ENCODE results near the gene HID1. TPM values are rescaled to one million over a fixed set of nuclear protein-coding genes. Genes with fewer than 3 reads are reported as not detected.
"Not testable (repeated sequence)": the region's sequence is repeated elsewhere in the genome, so short reads cannot be mapped to it uniquely, and the experiment has no call there.

HID1 gene
- total and polyA plus RNA-seq, 5 experiments from 2014 or later = 4.2 to 15.0 (median 6.9) TPM

GRCh38 chr17:74922172-74922571 is 50.4 kb downstream of the HID1 start:
- H3K36me3 Mint-ChIP-seq = peaks cover 0 to 5% (median 0%) of the 10 kb centered on the region in 3 donors
- H3K4me1 Mint-ChIP-seq = peaks cover 8 to 18% (median 14%) of the 10 kb centered on the region in 4 donors
- DNase-seq (no peak), ATAC-seq (no peak)
- H3K4me3 Mint-ChIP-seq = peak overlapping the region in 6 of 10 donors; percentile 38 to 75 (median 67)
- H3K27ac Mint-ChIP-seq = no peak overlapping the region
- POLR2A ChIA-PET = no interaction called here
- H3K27me3 Mint-ChIP-seq = peaks cover 15 to 81% (median 30%) of the 10 kb centered on the region in 5 donors
- no peaks in the 10 kb centered on the region for H3K9me3 Mint-ChIP-seq

- Mint-ChIP-seq H3K27ac (no peak overlapping the region), H3K9me3 (no peaks in the 10 kb centered on the region), H3K4me3 (no peak overlapping the region), H3K27me3 (peaks cover 15 to 81% (median 32%) of the 10 kb centered on the region in 5 donors), H3K36me3 (peaks cover 0 to 5% (median 0%) of the 10 kb centered on the region in 3 donors), H3K4me1 (peaks cover 8 to 18% (median 14%) of the 10 kb centered on the region in 4 donors)
- POLR2A ChIA-PET = no interaction called here
- no peak for ATAC-seq
- no peak for DNase-seq
These were observed 50.8 kb downstream of the HID1 start for GRCh38 chr17:74921769-74922168.

GRCh38 chr17:74921026-74921681 is 51.4 kb downstream of the HID1 start:
- DNase-seq (no peak), ATAC-seq (no peak)
- Mint-ChIP-seq H3K27me3 (peaks cover 13 to 78% (median 30%) of the 10 kb centered on the region in 5 donors), H3K4me1 (peaks cover 8 to 18% (median 14%) of the 10 kb centered on the region in 4 donors), H3K4me3 (no peak overlapping the region), H3K9me3 (no peaks in the 10 kb centered on the region), H3K27ac (peak overlapping the region in 2 of 10 donors; percentile 72 to 75), H3K36me3 (peaks cover 0 to 5% (median 0%) of the 10 kb centered on the region in 3 donors)
- POLR2A ChIA-PET = no interaction called here

DNA sequence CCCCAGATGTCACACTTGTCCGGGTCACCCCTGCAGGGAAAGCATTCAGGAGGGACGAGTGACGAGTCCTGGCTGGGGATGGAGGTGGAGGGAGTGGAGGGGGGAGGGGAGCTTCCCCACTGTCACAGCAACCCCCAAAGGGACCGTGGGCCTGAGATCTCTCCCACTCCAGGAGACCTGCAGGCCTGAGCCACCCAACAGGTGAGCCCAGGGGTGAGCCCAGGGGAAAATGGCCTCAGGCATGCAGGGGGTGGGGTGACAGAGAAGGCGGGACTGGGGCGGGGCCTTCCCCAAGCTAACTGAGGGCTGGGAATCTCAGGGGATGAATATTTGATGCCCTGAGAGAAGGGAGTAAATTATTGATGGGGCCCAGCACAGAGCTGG is 51.9 kb downstream of the HID1 start:
- ATAC-seq (no peak), DNase-seq (no peak)
- peak overlapping the region in 2 of 10 donors; percentile 72 to 75 for H3K27ac Mint-ChIP-seq
- H3K9me3 Mint-ChIP-seq = no peaks in the 10 kb centered on the region
- POLR2A ChIA-PET = no interaction called here
- H3K36me3 Mint-ChIP-seq = peaks cover 0 to 5% (median 0%) of the 10 kb centered on the region in 3 donors
- peaks cover 11 to 74% (median 33%) of the 10 kb centered on the region in 5 donors for H3K27me3 Mint-ChIP-seq
- peaks cover 8 to 18% (median 14%) of the 10 kb centered on the region in 4 donors for H3K4me1 Mint-ChIP-seq
- H3K4me3 Mint-ChIP-seq = no peak overlapping the region

DNA sequence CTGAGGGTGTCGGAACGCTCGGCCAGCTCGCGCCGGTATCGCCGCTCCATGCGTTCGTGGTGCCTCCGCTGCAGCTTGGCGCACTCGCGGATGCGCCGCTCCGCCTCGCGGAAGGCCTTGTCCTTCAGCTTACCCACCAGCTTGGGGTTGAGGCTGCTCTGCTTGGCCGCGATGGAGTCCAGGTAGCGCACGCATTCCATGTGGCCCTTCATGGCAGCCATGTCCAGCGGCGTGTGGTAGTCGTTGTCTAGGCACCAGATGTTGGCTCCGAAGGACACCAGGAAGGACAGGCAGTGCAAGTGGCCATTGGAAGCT is 52.3 kb downstream of the HID1 start:
- H3K4me3 Mint-ChIP-seq = no peak overlapping the region

DNA sequence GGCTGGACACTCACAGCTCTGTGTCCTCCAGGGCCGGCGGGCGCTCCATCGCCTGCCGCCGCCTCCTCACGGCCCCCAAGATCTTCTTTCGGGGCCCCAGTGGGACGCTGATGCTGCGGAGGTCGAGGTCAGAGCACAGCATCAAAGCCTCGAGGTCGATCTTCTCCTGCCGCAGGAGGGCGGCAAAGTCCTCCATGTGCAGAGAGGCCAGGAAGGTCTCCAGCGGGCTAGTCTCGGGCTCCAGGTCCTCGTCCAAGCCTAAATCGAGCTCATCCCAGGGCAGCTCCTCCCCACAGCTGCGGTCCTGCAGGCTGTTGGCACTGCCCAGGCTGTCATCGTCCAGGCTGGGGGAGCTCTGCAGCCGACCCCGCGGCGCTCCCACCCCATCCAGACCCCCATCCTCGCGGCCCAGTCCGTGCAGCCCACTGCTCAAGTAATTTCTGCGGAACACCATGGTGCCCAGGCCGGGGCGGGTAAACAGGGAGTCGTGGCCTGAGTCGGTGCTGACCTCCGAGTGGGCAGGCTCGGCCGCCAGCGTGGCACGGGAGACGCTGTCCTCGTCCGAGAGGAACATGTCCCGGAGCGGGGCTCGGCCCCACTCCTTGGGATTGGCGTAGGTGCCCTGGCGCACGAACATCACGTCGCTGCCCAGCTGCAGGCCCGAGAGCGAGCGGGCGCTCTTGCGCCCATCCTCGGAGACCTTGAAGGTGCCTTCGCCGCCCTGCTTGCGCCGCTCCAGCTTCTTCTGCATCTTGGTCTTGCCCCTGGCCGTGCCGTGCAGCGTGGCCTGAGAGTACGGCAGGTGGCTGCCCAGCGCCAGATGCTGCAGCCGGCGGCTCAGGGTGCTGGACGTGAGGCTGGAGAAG is 52.9 kb downstream of the HID1 start:
- POLR2A ChIA-PET = interaction anchor here (0.6 kb wide), 2 partner anchors 38 to 845 kb away, joined by 3 to 4 read pairs; no protein-coding TSS in a partner anchor
- H3K27me3 Mint-ChIP-seq = peaks cover 2 to 64% (median 24%) of the 10 kb centered on the region in 5 donors
- peaks cover 0 to 4% (median 0%) of the 10 kb centered on the region in 3 donors for H3K36me3 Mint-ChIP-seq
- DNase-seq (no peak), ATAC-seq (no peak)
- H3K27ac Mint-ChIP-seq = no peak overlapping the region
- H3K9me3 Mint-ChIP-seq = no peaks in the 10 kb centered on the region
- H3K4me3 Mint-ChIP-seq = peak overlapping the region in 1 of 10 donors; percentile 14
- peaks cover 7 to 16% (median 13%) of the 10 kb centered on the region in 4 donors for H3K4me1 Mint-ChIP-seq

More for the DNA sequence above, 52.3 kb downstream of the HID1 start:
- no peak for ATAC-seq
- Mint-ChIP-seq H3K27ac (peak overlapping the region in 1 of 10 donors; percentile 5), H3K9me3 (no peaks in the 10 kb centered on the region), H3K27me3 (peaks cover 7 to 70% (median 30%) of the 10 kb centered on the region in 5 donors), H3K36me3 (peaks cover 0 to 5% (median 0%) of the 10 kb centered on the region in 3 donors), H3K4me1 (peaks cover 8 to 18% (median 14%) of the 10 kb centered on the region in 4 donors)
- POLR2A ChIA-PET = no interaction called here
- no peak for DNase-seq

- Mint-ChIP-seq H3K4me1 (peaks cover 3 to 10% (median 8%) of the 10 kb centered on the region in 4 donors), H3K9me3 (no peaks in the 10 kb centered on the region), H3K4me3 (no peak overlapping the region), H3K27ac (peak overlapping the region in 1 of 10 donors; percentile 44), H3K27me3 (peaks cover 2 to 58% (median 19%) of the 10 kb centered on the region in 5 donors), H3K36me3 (no peaks in the 10 kb centered on the region)
- ATAC-seq (no peak), DNase-seq (no peak)
- POLR2A ChIA-PET = interaction anchor here (0.6 kb wide), 2 partner anchors 39 to 846 kb away, joined by 3 to 4 read pairs; no protein-coding TSS in a partner anchor
These were observed 53.7 kb downstream of the HID1 start for GRCh38 chr17:74918906-74919305.

DNA sequence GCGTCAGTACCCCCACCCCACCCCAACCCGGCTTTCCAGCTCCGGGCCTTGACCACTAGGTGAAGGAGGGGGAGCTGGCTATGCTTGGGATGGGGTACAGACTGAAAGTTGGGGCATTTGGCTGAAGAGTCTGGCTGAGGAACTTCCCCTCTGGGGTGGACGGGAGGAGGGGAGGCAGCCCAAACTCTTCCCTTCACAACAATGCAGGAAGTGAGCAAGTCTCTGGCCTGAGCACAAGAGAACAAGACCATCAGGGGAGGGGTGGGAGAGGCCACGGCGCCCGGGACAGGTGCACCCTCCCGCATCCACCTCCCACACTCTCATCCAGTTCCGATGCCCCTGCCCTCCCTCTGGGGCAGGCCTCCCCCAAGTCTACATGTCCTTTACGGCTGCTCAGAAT is 55.1 kb downstream of the HID1 start:
- no peak overlapping the region for H3K4me3 Mint-ChIP-seq
- POLR2A ChIA-PET = no interaction called here
- H3K27me3 Mint-ChIP-seq = peaks cover 2 to 47% (median 15%) of the 10 kb centered on the region in 5 donors
- H3K9me3 Mint-ChIP-seq = no peaks in the 10 kb centered on the region
- no peak for DNase-seq
- no peak overlapping the region for H3K27ac Mint-ChIP-seq
- no peaks in the 10 kb centered on the region for H3K36me3 Mint-ChIP-seq
- no peak for ATAC-seq
- peaks cover 0 to 2% (median under 1%) of the 10 kb centered on the region in 4 donors for H3K4me1 Mint-ChIP-seq

DNA sequence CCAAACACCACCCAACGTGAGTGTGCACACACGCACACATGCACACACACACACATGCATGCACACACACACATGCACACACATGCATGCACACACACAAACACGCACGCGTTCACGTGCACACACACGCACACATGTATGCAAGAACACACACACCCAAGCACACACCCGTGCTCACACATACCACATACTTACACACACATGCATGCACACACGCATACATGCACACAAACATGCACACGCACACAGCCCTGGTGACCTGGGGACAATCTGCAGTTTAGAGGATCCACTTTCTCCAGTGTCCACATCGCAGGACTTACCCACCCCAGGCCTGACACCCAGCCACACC is 55.7 kb downstream of the HID1 start:
- POLR2A ChIA-PET = no interaction called here
- H3K4me3 Mint-ChIP-seq = no peak overlapping the region

GRCh38 chr17:74916136-74916850 is 56.3 kb downstream of the HID1 start:
- Mint-ChIP-seq H3K9me3 (no peaks in the 10 kb centered on the region), H3K4me3 (no peak overlapping the region), H3K27ac (peak overlapping the region in 1 of 10 donors; percentile 65), H3K4me1 (no peaks in the 10 kb centered on the region), H3K36me3 (no peaks in the 10 kb centered on the region), H3K27me3 (peaks cover 2 to 37% (median 14%) of the 10 kb centered on the region in 5 donors)
- DNase-seq (no peak), ATAC-seq (no peak)
- POLR2A ChIA-PET = no interaction called here

More for the DNA sequence above, 55.7 kb downstream of the HID1 start:
- DNase-seq (no peak), ATAC-seq (no peak)
- Mint-ChIP-seq H3K9me3 (no peaks in the 10 kb centered on the region), H3K36me3 (no peaks in the 10 kb centered on the region), H3K27me3 (peaks cover 2 to 43% (median 14%) of the 10 kb centered on the region in 5 donors), H3K27ac (peak overlapping the region in 1 of 10 donors; percentile 65), H3K4me1 (no peaks in the 10 kb centered on the region)

GRCh38 chr17:74911423-74911822 is 61.1 kb downstream of the HID1 start:
- ATAC-seq, DNase-seq, H3K27ac Mint-ChIP-seq, H3K27me3 Mint-ChIP-seq, H3K9me3 Mint-ChIP-seq, H3K4me3 Mint-ChIP-seq, H3K36me3 Mint-ChIP-seq, POLR2A ChIA-PET, H3K4me1 Mint-ChIP-seq: not testable (repeated sequence)

DNA sequence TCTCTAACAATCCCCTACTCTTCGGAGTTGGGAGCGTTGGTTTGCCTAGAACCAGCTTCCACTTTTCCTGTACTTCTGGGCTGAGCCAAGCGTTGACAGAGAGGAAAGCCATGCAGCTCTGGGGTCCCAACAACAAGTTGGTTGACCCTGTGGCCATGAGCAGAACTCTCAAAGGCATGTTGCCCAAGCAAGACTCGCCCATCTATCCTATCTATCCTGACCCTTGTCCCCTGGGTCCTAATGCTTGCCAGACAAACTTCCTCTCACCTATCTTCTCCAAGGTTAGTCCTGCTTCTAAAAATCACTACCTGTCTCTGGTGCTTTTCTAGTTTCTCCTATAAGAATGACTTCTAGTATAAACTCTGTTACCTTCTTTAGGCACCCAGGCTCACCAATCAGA is 63.5 kb downstream of the HID1 start:
- POLR2A ChIA-PET, DNase-seq, H3K27ac Mint-ChIP-seq, ATAC-seq, H3K9me3 Mint-ChIP-seq, H3K36me3 Mint-ChIP-seq, H3K4me1 Mint-ChIP-seq, H3K27me3 Mint-ChIP-seq, H3K4me3 Mint-ChIP-seq: not testable (repeated sequence)

Measured in naive thymus-derived CD8-positive, alpha-beta T cell (primary cell).